Body of pancreas (tissue), 4 donors: ENCODE results near the gene CCDC47. TPM values are rescaled to one million over a fixed set of nuclear protein-coding genes. Genes with fewer than 3 reads are reported as not detected.
"Not testable (repeated sequence)": the region's sequence is repeated elsewhere in the genome, so short reads cannot be mapped to it uniquely, and the experiment has no call there.

Source experiments
- ATAC-seq: fragments of 150-250 bp; one replicate; pipeline ENCODE4 v1.9.1; 2016
- DNase-seq, 4 donors: peaks; one replicate each; pipeline ENCODE4 v3.0.0-alpha.2; 2019
- H3K27ac ChIP-seq, 4 donors: fragments of 200-600 bp; sonication (generic); 1 replicate in 3 of 4; 2 replicates in 1 of 4; pipeline versions ENCODE4 v1.5.1 to v1.6.1; 2016 to 2019; ENCODE audit warnings: mild to moderate bottlenecking in 1 of 4, mixed read lengths in 1 of 4, moderate library complexity in 1 of 4
- H3K27me3 ChIP-seq, 2 donors: fragments of 200-600 bp; sonication (generic); one replicate each; pipeline ENCODE4 v1.6.0; 2016; ENCODE audit warnings: mild to moderate bottlenecking in 1 of 2
- H3K36me3 ChIP-seq, 2 donors: fragments of 200-600 bp; sonication (generic); replicated peaks in 1 of 2; 2 replicates each; pipeline ENCODE4 v1.5.1; 2016; ENCODE audit warnings: low read depth in 2 of 2; ENCODE audit not compliant: insufficient read depth in 1 of 2
- H3K4me1 ChIP-seq: fragments of 200-600 bp; sonication (generic); one replicate; pipeline ENCODE4 v1.6.0; 2016
- H3K4me3 ChIP-seq, 2 donors: fragments of 200-600 bp; sonication (generic); 1 replicate in 1 of 2; 2 replicates in 1 of 2; pipeline ENCODE4 v1.5.1; 2016 to 2019
- H3K9me3 ChIP-seq, 3 donors: fragments of 200-600 bp; sonication (generic); 1 replicate in 2 of 3; 2 replicates in 1 of 3; pipeline ENCODE4 v1.5.1; 2016
- CTCF ChIP-seq, 7 experiments: fragments of 450-650 bp in 4 of 7; fragments of 200-600 bp in 3 of 7; sonication (generic) in 3 of 7; IDR thresholded peaks; one replicate each; pipeline ENCODE4 v1.5.1; 2016 to 2019; ENCODE audit warnings: antibody characterized with exemption in 7 of 7
- POLR2A ChIP-seq, 3 donors: fragments of 450-650 bp; IDR thresholded peaks; one replicate each; pipeline ENCODE4 v1.6.1; 2016; ENCODE audit warnings: antibody characterized with exemption in 3 of 3, mild to moderate bottlenecking in 2 of 3
- WGBS, 2 donors: methylation state at CpG; one replicate each; pipeline ENCODE4 v1.1.5; 2017; 5-methylcytosine and 5-hydroxymethylcytosine counted together
- intact Hi-C: fragments of 100-400 bp; cut with DNase I; formaldehyde crosslinking; loops from one replicate; pipeline ENCODE4 v1.15.1; 2023
- total RNA-seq, 2 donors: library from RNA; depleted of rRNA; stranded (reverse); fragments of >200 nt; gene quantifications; one replicate each; pipeline ENCODE4 v1.1.0, GENCODE V29; 2016

The CCDC47 gene
- total RNA-seq, 2 donors from 2014 or later: 42.2 to 56.8 TPM

GRCh38 chr17:63798572-63799106, 25.2 kb upstream of the CCDC47 start:
- Histone ChIP-seq H3K27ac (no peak overlapping the region), H3K4me3 (no peak overlapping the region), H3K27me3 (no peaks in the 10 kb centered on the region), H3K36me3 (peaks cover 22 to 56% of the 10 kb centered on the region in 2 donors), H3K9me3 (no peaks in the 10 kb centered on the region), H3K4me1 (no peaks in the 10 kb centered on the region)
- TF ChIP-seq POLR2A (IDR thresholded peaks at IDR 0.05): no peak
- no peak for TF ChIP-seq CTCF (IDR thresholded peaks at IDR 0.05)
- DNase-seq: no peak
- ATAC-seq: no peak
- intact Hi-C loops: no loop called here
- WGBS, 2 donors: 80 to 92% methylated on average over 3 of the region's 3 CpGs

DNA sequence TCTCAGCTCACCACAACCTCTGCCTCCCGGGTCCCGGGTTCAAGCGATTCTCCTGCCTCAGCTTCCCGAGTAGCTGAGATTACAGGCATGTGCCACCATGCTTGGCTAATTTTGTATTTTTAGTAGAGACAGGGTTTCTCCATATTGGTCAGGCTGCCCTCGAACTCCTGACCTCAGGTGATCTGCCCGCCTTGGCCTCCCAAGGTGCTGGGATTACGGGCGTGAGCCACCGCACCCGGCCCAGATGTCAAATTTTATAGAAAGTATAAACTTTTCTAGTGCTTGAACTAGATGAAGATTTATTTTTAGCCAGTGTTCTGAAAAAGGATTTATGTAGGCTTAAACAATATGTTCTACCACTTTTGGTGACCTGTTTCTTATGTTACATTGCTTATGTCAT, 23.0 kb upstream of the CCDC47 start:
- H3K4me1 ChIP-seq, ATAC-seq, H3K27me3 ChIP-seq, intact Hi-C loops, H3K27ac ChIP-seq, DNase-seq, H3K9me3 ChIP-seq, H3K4me3 ChIP-seq: not testable (repeated sequence)
- WGBS, 2 donors: 97 to 98% methylated on average over 8 to 10 of the region's 10 CpGs
- H3K36me3 ChIP-seq: peaks cover 22 to 52% of the 10 kb centered on the region in 2 donors

- ATAC-seq (no peak), DNase-seq (no peak)
- WGBS, 2 donors: 81 to 82% methylated on average over 3 of the region's 3 CpGs
- Histone ChIP-seq H3K36me3 (peaks cover 13 to 41% of the 10 kb centered on the region in 2 donors), H3K9me3 (no peaks in the 10 kb centered on the region), H3K27ac (no peak overlapping the region), H3K4me3 (no peak overlapping the region), H3K27me3 (no peaks in the 10 kb centered on the region), H3K4me1 (no peaks in the 10 kb centered on the region)
- TF ChIP-seq POLR2A (IDR thresholded peaks at IDR 0.05): no peak
- TF ChIP-seq CTCF (IDR thresholded peaks at IDR 0.05): no peak
- intact Hi-C loops: no loop called here
These were observed 18.8 kb upstream of the CCDC47 start for GRCh38 chr17:63792055-63792729.

- no peak overlapping the region for H3K27ac ChIP-seq
- H3K4me3 ChIP-seq: no peak overlapping the region
- intact Hi-C loops: no loop called here
- H3K9me3 ChIP-seq: no peaks in the 10 kb centered on the region
- no peaks in the 10 kb centered on the region for H3K27me3 ChIP-seq
- 83 to 94% methylated on average over 6 of the region's 6 CpGs for WGBS, 2 donors
- ATAC-seq (no peak), DNase-seq (no peak)
- peaks cover 8 to 38% of the 10 kb centered on the region in 2 donors for H3K36me3 ChIP-seq
- no peaks in the 10 kb centered on the region for H3K4me1 ChIP-seq
- TF ChIP-seq POLR2A (IDR thresholded peaks at IDR 0.05) (no peak), CTCF (IDR thresholded peaks at IDR 0.05) (no peak)
These were observed 16.7 kb upstream of the CCDC47 start for GRCh38 chr17:63790057-63790456.

DNA sequence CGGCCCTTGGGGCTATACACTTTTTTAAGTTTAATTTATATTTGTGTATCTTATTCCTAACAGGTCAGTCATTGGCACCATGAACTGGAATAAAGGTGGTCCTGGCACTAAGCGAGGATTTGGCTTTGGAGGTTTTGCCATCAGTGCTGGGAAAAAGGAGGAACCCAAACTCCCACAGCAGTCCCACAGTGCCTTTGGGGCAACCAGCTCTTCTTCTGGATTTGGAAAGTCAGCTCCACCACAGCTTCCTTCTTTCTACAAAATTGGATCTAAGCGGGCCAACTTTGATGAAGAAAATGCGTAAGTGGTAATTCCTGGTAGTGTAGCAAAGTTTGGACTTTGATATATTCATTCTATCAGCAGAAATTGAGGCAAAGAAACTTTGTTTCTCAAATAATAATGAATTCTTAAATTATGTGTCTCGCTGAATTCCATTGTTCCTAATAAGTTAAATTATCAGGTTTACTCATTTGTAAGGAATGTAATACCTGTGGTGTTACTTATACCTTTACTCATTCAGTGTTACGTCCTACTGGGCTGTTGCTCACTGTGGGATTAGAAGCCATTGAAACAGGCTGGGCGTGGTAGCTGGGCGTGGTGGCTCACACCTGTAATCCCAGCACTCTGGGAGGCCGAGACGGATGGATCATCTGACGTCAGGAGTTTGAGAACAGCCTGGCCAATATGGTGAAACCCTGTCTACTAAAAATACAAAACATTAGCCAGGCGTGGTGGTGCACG, 13.7 kb upstream of the CCDC47 start:
- TF ChIP-seq CTCF (IDR thresholded peaks at IDR 0.05) (no peak), POLR2A (IDR thresholded peaks at IDR 0.05) (no peak)
- Histone ChIP-seq H3K9me3 (no peaks in the 10 kb centered on the region), H3K36me3 (peaks cover 0 to 25% of the 10 kb centered on the region in 2 donors), H3K4me3 (no peak overlapping the region), H3K27ac (no peak overlapping the region), H3K4me1 (peaks cover 1% of the 10 kb centered on the region), H3K27me3 (no peaks in the 10 kb centered on the region)
- intact Hi-C loops: no loop called here
- 94 to 98% methylated on average over 13 of the region's 13 CpGs for WGBS, 2 donors
- no peak for ATAC-seq
- no peak for DNase-seq
